ENCODE data around the gene ANXA2. TPM values are rescaled to one million over a fixed set of nuclear protein-coding genes. Genes with fewer than 3 reads are reported as not detected.

Gene ANXA2
- total RNA-seq, 1 experiment from 2014 or later, result 2,975 TPM

GRCh38 chr15:60370869-60371136 lies 27.0 kb downstream of the ANXA2 start:
- no peak for DNase-seq (ENCODE audit: low spot score)

DNA sequence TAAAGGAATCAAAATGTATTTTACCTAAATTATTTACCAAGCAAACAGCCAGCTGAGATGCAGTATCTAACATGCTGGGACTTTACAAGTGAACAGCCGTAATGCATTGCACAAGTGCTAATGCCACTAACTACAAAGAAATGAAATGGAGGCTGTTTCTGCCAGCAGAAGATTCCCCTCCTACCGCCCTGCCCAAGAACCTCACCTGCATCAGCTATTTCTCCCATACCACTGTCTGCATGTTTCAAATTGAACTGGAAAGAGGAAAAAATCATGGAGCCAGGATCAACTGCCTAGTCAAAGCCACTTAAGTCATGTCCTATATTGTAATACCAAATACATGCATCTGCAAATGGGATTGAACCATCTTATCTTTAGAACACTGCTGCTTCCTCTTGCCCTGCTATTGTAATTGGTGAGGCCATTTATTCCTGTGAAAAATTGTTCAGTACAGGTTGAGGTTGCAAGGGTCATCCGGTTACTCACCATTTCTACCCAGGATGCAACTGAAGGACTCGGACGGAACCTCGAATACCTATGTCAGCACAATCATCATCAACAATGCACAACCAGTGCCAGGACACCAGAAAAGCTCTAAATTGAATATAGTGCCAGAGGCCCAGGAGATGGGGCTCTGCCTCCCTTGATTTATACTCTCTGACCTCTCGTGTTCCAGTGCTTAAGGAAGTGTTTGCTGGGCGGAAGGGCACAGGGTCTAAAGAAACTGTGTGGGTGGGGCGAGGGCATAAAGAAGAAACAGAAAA lies 27.5 kb downstream of the ANXA2 start:
- no peak for DNase-seq (ENCODE audit: low spot score)

- no peak for DNase-seq (ENCODE audit: low spot score)
These were observed 28.1 kb downstream of the ANXA2 start for GRCh38 chr15:60369696-60370095.

GRCh38 chr15:60364612-60364924 lies 33.2 kb downstream of the ANXA2 start:
- DNase-seq (ENCODE audit: low spot score), result no peak

DNA sequence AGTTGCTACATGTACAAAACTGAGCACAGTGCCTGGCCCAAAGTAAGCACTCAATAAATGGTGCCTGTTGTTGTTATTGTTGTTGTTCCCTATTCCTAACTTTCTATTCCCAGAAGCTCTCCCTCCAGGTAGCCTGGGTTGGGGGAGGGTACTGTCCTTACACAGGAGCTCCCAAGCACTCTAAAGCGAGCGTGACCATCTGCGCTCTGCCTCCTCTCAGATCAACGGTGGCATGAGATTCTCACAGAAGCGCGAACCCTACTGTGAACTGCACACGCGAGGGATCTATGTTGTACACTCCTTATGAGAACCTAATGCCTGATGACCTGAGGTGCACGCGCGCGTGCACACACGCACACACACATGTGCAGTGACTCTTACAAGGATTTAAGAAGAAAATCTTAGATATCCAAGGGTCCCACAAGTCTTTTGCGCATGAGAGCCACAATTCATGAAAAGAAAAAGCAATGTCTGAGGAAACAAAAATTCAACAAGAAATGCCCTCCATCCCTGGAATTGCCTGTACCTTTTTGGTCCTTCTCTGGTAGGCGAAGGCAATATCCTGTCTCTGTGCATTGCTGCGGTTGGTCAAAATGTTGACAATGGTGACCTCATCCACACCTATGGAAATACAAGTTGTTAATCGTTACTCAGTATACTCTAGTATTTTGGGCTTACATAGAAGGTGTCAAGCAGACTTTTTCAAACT lies 33.7 kb downstream of the ANXA2 start:
- no peak for DNase-seq (ENCODE audit: low spot score)

GRCh38 chr15:60363087-60363549 lies 34.7 kb downstream of the ANXA2 start:
- no peak for DNase-seq (ENCODE audit: low spot score)

DNA sequence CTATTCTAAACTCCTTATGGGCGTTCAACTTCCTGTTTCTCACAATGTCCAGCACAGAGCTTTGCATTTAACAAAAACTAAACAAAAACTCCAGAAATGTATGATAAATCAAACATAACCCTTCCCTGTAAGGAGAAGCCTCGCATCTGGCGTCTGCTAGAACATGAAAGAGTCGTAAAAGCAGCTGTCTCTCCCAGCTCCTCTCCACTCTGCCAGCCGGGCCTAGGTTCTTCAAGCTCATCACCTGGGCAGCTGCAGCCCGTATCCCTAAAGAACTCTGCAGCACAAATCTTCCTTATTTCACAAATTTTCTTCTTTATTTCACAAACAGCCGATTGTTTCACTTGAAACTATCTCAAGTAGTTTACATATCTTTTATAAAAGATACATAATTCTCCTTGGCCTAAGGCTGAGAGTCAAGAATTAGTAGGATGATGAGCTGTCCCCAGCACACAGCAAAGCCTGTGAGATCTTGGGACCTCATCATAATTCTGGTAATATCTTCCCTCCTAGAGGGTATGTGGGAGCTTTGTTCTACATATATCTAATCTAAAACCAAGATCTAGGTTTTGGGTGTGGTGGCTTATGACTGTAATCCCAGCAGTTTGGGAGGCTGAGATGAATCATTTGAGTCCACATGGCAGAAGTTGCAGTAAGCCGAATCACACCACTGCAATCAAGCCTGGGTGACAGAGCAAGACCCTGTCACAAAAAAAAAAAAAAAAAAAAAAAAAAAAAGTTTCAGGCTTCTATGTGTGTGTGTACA lies 35.3 kb downstream of the ANXA2 start:
- peak; percentile 59 for DNase-seq (ENCODE audit: low spot score)

DNA sequence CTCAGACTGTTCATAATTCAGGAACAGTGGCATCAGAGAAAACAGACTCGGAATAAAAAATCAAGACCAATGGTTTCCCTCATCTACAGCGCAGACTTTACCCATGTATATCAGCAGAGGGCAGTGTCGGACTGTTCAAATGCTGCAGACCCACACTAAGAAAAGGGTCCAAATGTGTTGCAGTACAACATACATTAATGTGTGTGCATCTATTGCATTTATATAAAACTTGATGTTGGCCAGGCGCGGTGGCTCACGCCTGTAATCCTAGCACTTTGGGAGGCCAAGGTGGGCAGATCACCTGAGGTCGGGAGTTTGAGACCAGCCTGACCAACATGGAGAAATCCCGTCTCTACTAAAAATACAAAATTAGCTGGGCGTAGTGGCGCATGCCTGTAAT lies 38.0 kb downstream of the ANXA2 start:
- peak; percentile 41 for DNase-seq (ENCODE audit: low spot score)

DNA sequence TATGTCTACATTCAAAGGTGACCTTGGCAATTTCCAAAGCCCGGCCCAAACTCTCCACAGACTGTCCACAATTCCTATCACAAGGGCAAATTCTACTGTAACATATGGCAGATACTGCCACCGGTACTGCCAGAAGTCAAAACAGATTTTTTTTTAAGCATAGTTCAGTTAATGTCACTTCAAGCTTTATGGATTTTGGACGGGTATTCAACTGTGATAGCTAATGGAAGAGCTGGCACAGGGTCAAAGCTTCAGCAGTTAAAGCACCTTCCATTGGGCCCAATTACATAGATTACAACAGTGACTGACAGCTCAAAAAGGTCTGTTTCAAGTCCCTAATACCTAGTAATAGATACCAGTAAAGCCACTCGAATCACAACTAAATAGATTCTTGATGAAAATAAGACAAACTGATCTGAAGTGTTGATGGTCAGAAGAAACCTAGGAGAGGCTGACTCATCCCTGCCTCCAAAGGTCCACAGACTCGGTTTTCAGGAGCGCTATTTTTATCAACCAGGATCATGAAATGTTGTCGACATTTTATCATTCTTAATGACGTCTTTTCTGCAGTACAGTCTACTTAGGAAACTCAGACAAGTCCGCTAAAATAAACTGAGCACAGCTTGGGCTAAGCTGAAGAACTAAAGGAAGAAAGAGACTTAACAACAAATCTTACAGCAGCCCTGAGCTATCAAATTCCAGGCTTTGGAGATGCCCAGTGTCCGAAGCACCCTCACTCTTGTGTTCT lies 38.7 kb downstream of the ANXA2 start:
- no peak for DNase-seq (ENCODE audit: low spot score)

GRCh38 chr15:60356832-60357231 lies 41.0 kb downstream of the ANXA2 start:
- no peak for DNase-seq (ENCODE audit: low spot score)

DNA sequence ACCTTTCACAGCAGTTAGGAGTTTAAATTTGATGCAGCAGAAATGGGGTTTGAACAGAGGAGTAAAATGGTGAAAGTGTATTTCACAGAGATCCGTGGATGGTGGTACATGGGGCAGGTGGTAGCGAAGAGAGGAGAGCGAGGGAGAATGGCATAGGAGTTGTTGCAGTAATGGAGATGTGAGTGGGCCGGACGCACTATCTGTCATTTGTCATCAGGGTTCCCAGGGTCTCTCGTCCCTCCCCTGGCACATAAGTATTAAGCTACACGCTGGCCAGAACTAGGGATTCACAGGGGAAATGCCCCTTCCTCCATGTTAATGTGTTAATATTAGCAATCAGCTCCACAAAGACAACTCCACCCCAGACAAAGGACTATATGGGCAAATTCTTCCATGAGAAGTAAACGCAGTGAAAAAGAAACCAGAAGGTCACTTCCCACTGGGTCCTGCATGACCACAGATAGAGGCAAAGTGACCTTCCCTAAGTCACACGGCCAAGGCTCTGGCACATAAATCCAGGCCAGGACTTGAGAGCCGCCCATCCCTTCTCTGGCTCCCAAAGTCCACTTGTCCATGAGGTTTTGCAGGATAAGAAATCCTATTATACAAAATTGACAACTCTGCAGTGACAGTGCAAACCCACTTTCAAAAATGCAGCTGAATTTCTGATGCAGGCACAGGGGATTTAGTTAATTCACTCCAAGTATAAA lies 42.5 kb downstream of the ANXA2 start:
- no peak for DNase-seq (ENCODE audit: low spot score)

DNA sequence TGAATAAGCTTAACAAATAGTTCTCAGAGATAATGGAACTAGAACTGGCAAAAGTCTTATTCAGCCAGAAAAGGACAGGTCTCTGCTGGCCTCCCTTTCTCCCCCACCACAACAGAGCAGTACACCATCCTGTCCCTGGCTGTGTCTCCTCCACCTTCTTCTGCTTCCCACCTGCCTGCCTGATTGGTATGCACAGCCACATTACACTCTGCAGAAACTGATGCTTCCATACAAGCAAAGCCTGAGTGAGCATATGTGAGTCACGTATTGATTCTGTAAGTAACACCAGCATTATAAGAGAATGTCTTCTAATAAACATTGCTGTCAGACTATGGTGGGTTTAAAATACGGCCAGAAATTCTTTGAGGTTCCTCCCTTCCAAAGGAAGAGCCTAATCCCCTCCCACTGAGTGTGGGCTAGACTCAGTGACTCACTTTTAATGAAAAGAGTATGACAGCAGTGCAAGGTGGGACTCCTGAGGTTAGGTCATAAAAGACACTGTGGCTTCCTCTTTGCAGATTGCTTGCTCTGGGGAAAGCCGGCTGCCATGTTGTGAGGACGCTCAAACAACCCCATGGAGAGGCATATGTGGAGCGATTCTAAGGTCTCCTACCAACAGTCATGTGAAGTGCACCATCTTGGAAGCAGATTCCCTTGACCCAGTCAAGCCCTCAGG lies 44.4 kb downstream of the ANXA2 start:
- DNase-seq (ENCODE audit: low spot score), result no peak

- no peak for DNase-seq (ENCODE audit: low spot score)
These were observed 45.3 kb downstream of the ANXA2 start for GRCh38 chr15:60352525-60352924.

- no peak for DNase-seq (ENCODE audit: low spot score)
These were observed 46.7 kb downstream of the ANXA2 start for GRCh38 chr15:60351066-60351465.

GRCh38 chr15:60350108-60350507 lies 47.7 kb downstream of the ANXA2 start:
- no peak for DNase-seq (ENCODE audit: low spot score)

GRCh38 chr15:60349589-60349988 lies 48.2 kb downstream of the ANXA2 start:
- no peak for DNase-seq (ENCODE audit: low spot score)

DNA sequence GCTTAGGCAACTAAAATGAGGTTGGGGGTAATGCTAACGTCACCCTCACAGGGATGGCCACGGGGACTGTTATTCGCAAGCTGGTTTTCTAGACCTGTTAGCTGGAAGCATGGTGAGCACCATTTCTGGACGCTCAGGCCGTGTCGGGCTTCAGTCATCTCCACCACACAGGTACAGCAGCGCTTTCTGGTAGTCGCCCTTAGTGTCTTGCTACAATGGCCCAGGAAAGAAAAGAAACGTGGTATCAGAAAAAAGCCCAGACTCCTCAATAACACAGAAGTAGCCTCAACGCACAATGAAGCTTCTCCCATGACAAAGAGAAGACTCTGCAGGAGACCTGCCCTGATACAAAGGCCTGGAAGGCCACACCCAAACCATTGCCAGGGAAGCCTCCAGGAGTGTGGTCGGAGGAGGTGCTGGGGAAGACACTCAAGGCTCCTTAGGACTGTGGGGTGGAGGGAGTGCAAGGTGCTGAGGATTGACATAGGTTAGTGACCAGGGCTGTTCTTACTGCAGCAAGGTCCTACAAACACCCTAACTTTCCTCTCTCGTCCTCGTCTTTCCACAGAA lies 50.2 kb downstream of the ANXA2 start:
- no peak for DNase-seq (ENCODE audit: low spot score)

DNA sequence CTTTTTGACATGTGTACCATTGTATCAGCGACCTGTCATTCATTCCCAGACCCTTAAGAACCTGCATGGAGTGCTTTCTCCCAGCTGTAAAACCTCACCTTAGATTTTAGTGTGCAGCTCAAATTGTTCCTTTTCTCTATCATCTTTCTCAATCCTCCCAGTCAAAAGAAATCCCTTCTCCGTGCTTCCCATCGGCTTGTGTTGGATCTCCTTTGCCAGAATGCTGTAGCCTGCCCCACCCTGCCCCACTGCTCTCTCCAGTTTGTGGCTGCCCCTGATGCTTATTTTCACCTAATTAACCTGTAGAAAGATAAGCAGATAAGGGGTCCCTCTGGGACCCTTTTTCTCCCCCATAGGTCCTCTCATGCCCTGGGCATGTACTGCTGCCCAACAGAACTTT lies 51.1 kb downstream of the ANXA2 start:
- DNase-seq (ENCODE audit: low spot score), result no peak

- DNase-seq (ENCODE audit: low spot score), result no peak
These were observed 51.7 kb downstream of the ANXA2 start for GRCh38 chr15:60346077-60346476.

- DNase-seq (ENCODE audit: low spot score), result no peak
These were observed 52.2 kb downstream of the ANXA2 start for GRCh38 chr15:60345598-60345997.

GRCh38 chr15:60344987-60345386 lies 52.8 kb downstream of the ANXA2 start:
- DNase-seq (ENCODE audit: low spot score), result no peak
